GM12878 (cell line): Measurements from ENCODE around the gene PAIP1. TPM values are rescaled to one million over a fixed set of nuclear protein-coding genes. Genes with fewer than 3 reads are reported as not detected.

Experiments used
- ATAC-seq: fragments of 200-7000 bp; cut with Tn5 transposase; 3 replicates; pipeline ENCODE4 v1.9.1; 2020; ENCODE audit warnings: mild to moderate bottlenecking, moderate library complexity
- BruUV-seq: library from RNA; stranded (reverse); fragments of 400-500 nt; replicated peaks from 2 replicates; lab custom pipeline; 2021; lab: Mats Ljungman, UMichigan
- CTCF ChIA-PET: fragments of 300-600 bp; sonication (Branson Sonifier 250); formaldehyde crosslinking; extraction: SDS; loops from one replicate; lab custom pipeline; 2021; ENCODE audit warnings: inconsistent platforms; lab: Yijun Ruan, JAX
- POLR2A ChIA-PET: fragments of 350-600 bp; formaldehyde crosslinking; extraction: SDS; loops from one replicate; lab custom pipeline; 2021; ENCODE audit warnings: inconsistent platforms; lab: Charles Lee
- RAD21 ChIA-PET: fragments of 300-600 bp; sonication (Branson Sonifier 250); formaldehyde crosslinking; loops from one replicate; lab custom pipeline; 2023; ENCODE audit warnings: antibody characterized with exemption; ENCODE audit not compliant: unreplicated experiment; lab: Charles Lee
- SMC1A ChIA-PET: fragments of 300-600 bp; sonication (Branson Sonifier 250); formaldehyde crosslinking; loops from one replicate; lab custom pipeline; 2023; ENCODE audit not compliant: unreplicated experiment, uncharacterized antibody; lab: Charles Lee
- DNase-seq: peaks from one replicate; pipeline ENCODE4 v3.0.0-alpha.2; 2011; ENCODE audit warnings: low read depth, low spot score
- FAIRE-seq: peaks from 3 replicates; lab custom pipeline; 2011; peaks lifted over from hg19 to GRCh38; lab: Jason Lieb, UNC
- H2AFZ ChIP-seq: 2 replicates; pipeline ENCODE4 v1.6.0; 2011; ENCODE audit warnings: low read depth, low read length, control low read depth; ENCODE audit not compliant: control insufficient read depth
- H3K27ac ChIP-seq: 2 replicates; pipeline ENCODE4 v1.5.1; 2011; ENCODE audit warnings: control low read depth; ENCODE audit not compliant: control insufficient read depth, insufficient read depth
- H3K27me3 ChIP-seq, 2 experiments: replicated peaks in 1 of 2; 2 replicates each; pipeline versions ENCODE4 v1.6.0 to v1.6.1; 2011; ENCODE audit warnings: low read length in 1 of 2; ENCODE audit not compliant: control insufficient read depth in 2 of 2, insufficient read depth in 2 of 2
- H3K36me3 ChIP-seq, 2 experiments: 2 replicates each; pipeline ENCODE4 v1.5.1; 2011; ENCODE audit warnings: low read length in 1 of 2; ENCODE audit not compliant: control insufficient read depth in 2 of 2, insufficient read depth in 2 of 2
- H3K4me1 ChIP-seq: 2 replicates; pipeline ENCODE4 v1.6.1; 2011; ENCODE audit warnings: mild to moderate bottlenecking, low read length, moderate library complexity, mixed read lengths; ENCODE audit not compliant: control insufficient read depth, insufficient read depth
- H3K4me2 ChIP-seq: 2 replicates; pipeline ENCODE4 v1.6.0; 2011; ENCODE audit warnings: control low read depth; ENCODE audit not compliant: control insufficient read depth, insufficient read depth
- H3K4me3 ChIP-seq: fragments of 200-600 bp; sonication (generic); 2 replicates; pipeline ENCODE4 v1.5.1; 2016
- H3K79me2 ChIP-seq: 2 replicates; pipeline ENCODE4 v1.6.0; 2011; ENCODE audit warnings: low read length; ENCODE audit not compliant: control insufficient read depth, insufficient read depth
- H3K9ac ChIP-seq: 2 replicates; pipeline ENCODE4 v1.8.0; 2011; ENCODE audit warnings: low read length, control low read depth, mixed read lengths; ENCODE audit not compliant: control insufficient read depth, insufficient read depth
- H3K9me3 ChIP-seq: replicated peaks from 3 replicates; pipeline ENCODE4 v1.5.1; 2011; ENCODE audit warnings: mild to moderate bottlenecking, low read length; ENCODE audit not compliant: control insufficient read depth, insufficient read depth
- H4K20me1 ChIP-seq: 2 replicates; pipeline ENCODE4 v1.6.0; 2011; ENCODE audit not compliant: control insufficient read depth, insufficient read depth
- BCL11A ChIP-seq: IDR thresholded peaks from 2 replicates; pipeline ENCODE4 v1.6.1; 2011; ENCODE audit warnings: low read depth, low read length
- EED ChIP-seq: sonication (generic); IDR thresholded peaks from 2 replicates; pipeline ENCODE4 v1.6.1; 2016; ENCODE audit warnings: antibody characterized with exemption, low read depth
- EGR1 ChIP-seq, 2 experiments: IDR thresholded peaks; 1 replicate in 1 of 2; 2 replicates in 1 of 2; pipeline ENCODE4 v1.6.1; 2011 to 2012; ENCODE audit warnings: low read depth in 2 of 2, low read length in 2 of 2, borderline replicate concordance in 1 of 2, mild to moderate bottlenecking in 1 of 2, moderate library complexity in 1 of 2
- FOXK2 ChIP-seq: fragments of 450-650 bp; IDR thresholded peaks from 2 replicates; pipeline ENCODE4 v1.6.1; 2017; ENCODE audit warnings: mild to moderate bottlenecking, moderate library complexity
- KAT2A ChIP-seq: conservative IDR thresholded peaks from 2 replicates; pipeline ENCODE4 v1.6.1; 2011; ENCODE audit warnings: low read depth, low read length; ENCODE audit not compliant: control insufficient read depth
- NBN ChIP-seq: fragments of 450-650 bp; IDR thresholded peaks from 2 replicates; pipeline ENCODE4 v1.6.1; 2016
- NR2F1 ChIP-seq: fragments of 450-650 bp; conservative IDR thresholded peaks from 2 replicates; pipeline ENCODE4 v1.6.1; 2017; ENCODE audit warnings: mild to moderate bottlenecking
- RB1 ChIP-seq: fragments of 450-650 bp; formaldehyde crosslinking; IDR thresholded peaks from 2 replicates; pipeline ENCODE4 v1.6.1; 2017; ENCODE audit warnings: mild to moderate bottlenecking, borderline replicate concordance
- RBBP5 ChIP-seq: fragments of 200-600 bp; sonication (generic); conservative IDR thresholded peaks from 2 replicates; pipeline ENCODE4 v1.6.1; 2016
- RFX5 ChIP-seq: IDR thresholded peaks from 2 replicates; pipeline ENCODE4 v1.6.1; 2011; ENCODE audit warnings: low read depth, low read length, improper control_type of control experiment
- SMARCA5 ChIP-seq: fragments of 450-650 bp; IDR thresholded peaks from 2 replicates; pipeline ENCODE4 v1.6.1; 2017; ENCODE audit warnings: mild to moderate bottlenecking
- ZNF207 ChIP-seq: fragments of 450-650 bp; IDR thresholded peaks from 2 replicates; pipeline ENCODE4 v1.6.1; 2014; ENCODE audit warnings: antibody characterized with exemption, mild to moderate bottlenecking, borderline replicate concordance
- WGBS: methylation state at CpG from one replicate; pipeline ENCODE4 v1.1.6; 2016; ENCODE audit warnings: low lambda C conversion rate; ENCODE audit not compliant: insufficient replicate concordance, insufficient coverage; ENCODE audit errors: missing lambda C conversion rate; 5-methylcytosine and 5-hydroxymethylcytosine counted together
- in situ Hi-C: fragments of 300-500 bp; cut with MboI; formaldehyde crosslinking; loops from 9 replicates; pipeline ENCODE4 v1.14.3; 2018; ENCODE audit warnings: mixed read lengths
- intact Hi-C: fragments of 100-400 bp; cut with micrococcal nuclease; formaldehyde crosslinking; loops from one replicate; pipeline ENCODE4 v1.14.2; 2022; ENCODE audit not compliant: unreplicated experiment
- polyA plus RNA-seq, 11 experiments: library from polyadenylated mRNA; depleted of rRNA in 4 of 11; unstranded in 6 of 11; stranded (reverse) in 5 of 11; fragments of >200 nt; fragmentation: Nextera tagmentation in 4 of 11; fragmentation: Illumina TruSeq in 1 of 11; extraction: Ambion mirVana in 4 of 11; extraction: Trizol in 1 of 11; gene quantifications; 1 replicate in 1 of 11; 2 replicates in 10 of 11; pipeline versions ENCODE4 v1.2.1 to v1.2.3, GENCODE V29; 2011 to 2016; ENCODE audit warnings: inconsistent platforms in 2 of 11, missing spikeins in 2 of 11, low read depth in 1 of 11
- total RNA-seq, 4 experiments: library from RNA; depleted of rRNA in 3 of 4; stranded (reverse); fragments of >200 nt in 3 of 4; fragmentation: Illumina TruSeq in 1 of 4; extraction: Trizol in 1 of 4; gene quantifications; 2 replicates each; pipeline versions ENCODE4 v1.2.1 to v1.2.3, GENCODE V29; 2013 to 2021
- TF ChIP-seq, protein P1 (sequence below): fragments of 450-650 bp; IDR thresholded peaks from 2 replicates; pipeline ENCODE4 v1.6.1; 2017; ENCODE audit warnings: borderline replicate concordance
- TF ChIP-seq, protein P2 (sequence below): fragments of 450-650 bp; IDR thresholded peaks from 2 replicates; pipeline ENCODE4 v1.6.1; 2014; ENCODE audit warnings: mild to moderate bottlenecking

PAIP1 gene
- total and polyA plus RNA-seq, 10 of the 15 experiments (the other 5 are each of a cell fraction or from before 2014, with no cell fraction given): 37.4 to 90.9 (median 57.0) TPM

DNA sequence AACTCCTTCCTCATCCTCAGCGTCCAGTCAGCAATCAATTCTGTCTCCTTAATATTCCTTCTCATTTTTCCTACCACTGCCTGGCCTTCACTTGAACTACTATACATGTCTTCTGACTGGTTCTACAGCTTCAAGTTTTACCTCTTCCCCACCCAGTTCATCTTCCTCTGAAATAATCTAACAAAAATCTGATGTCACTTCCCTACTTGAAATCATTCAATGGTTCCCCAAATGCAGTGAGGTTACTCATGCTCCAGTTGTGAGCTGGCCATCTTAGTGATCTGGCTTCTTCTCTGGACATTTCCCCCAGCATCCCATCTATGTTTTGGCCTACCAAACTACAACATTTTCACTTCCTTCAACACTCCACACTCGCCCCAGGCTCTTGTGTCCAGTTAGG lies 58.3 kb downstream of the PAIP1 start:
- SMC1A ChIA-PET: interaction anchor here (0.9 to 3.4 kb wide), 5 partner anchors 8 to 524 kb away, joined by 3 to 20 read pairs (median 3); partner anchors contain the start of gene TMEM267
- CTCF ChIA-PET: interaction anchor here (1.3 to 2.2 kb wide), 6 partner anchors 9 to 111 kb away, joined by 4 to 7 read pairs (median 6); partner anchors contain the start of gene TMEM267
- POLR2A ChIA-PET: interaction anchor here (3.5 kb wide), 1 partner anchor 14 kb away, joined by 16 read pairs; the partner anchor contains the start of gene TMEM267
- FAIRE-seq (no peak), DNase-seq (no peak), ATAC-seq (no peak; the same call in 2 of the 3 replicates)
- intact Hi-C loops: no loop called here
- no peaks in the 10 kb centered on the region for H4K20me1 ChIP-seq
- no peak overlapping the region for H2AFZ ChIP-seq
- H3K9ac ChIP-seq: no peak overlapping the region
- no peaks in the 10 kb centered on the region for H3K27me3 ChIP-seq
- RAD21 ChIA-PET: interaction anchor here (1.2 to 2.2 kb wide), 2 partner anchors 14 kb away, joined by 4 to 16 read pairs; partner anchors contain the start of gene TMEM267
- no TSS peak for BruUV-seq
- TF ChIP-seq RBBP5 (no peak), KAT2A (no peak), RB1 (no peak), EED (no peak), NR2F1 (no peak), ZNF207 (no peak), BCL11A (no peak), NBN (no peak), RFX5 (no peak), FOXK2 (no peak), SMARCA5 (no peak), EGR1 (IDR thresholded peaks at IDR 0.05; ENCODE audit: borderline replicate concordance in 1 of 2, low read depth in 2 of 2, low read length in 2 of 2) (no peak)
- TF ChIP-seq, protein P1, sequence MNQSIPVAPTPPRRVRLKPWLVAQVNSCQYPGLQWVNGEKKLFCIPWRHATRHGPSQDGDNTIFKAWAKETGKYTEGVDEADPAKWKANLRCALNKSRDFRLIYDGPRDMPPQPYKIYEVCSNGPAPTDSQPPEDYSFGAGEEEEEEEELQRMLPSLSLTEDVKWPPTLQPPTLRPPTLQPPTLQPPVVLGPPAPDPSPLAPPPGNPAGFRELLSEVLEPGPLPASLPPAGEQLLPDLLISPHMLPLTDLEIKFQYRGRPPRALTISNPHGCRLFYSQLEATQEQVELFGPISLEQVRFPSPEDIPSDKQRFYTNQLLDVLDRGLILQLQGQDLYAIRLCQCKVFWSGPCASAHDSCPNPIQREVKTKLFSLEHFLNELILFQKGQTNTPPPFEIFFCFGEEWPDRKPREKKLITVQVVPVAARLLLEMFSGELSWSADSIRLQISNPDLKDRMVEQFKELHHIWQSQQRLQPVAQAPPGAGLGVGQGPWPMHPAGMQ: no peak
- TF ChIP-seq, protein P2, sequence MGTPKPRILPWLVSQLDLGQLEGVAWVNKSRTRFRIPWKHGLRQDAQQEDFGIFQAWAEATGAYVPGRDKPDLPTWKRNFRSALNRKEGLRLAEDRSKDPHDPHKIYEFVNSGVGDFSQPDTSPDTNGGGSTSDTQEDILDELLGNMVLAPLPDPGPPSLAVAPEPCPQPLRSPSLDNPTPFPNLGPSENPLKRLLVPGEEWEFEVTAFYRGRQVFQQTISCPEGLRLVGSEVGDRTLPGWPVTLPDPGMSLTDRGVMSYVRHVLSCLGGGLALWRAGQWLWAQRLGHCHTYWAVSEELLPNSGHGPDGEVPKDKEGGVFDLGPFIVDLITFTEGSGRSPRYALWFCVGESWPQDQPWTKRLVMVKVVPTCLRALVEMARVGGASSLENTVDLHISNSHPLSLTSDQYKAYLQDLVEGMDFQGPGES: no peak
- no peaks in the 10 kb centered on the region for H3K36me3 ChIP-seq
- H3K4me3 ChIP-seq: no peak overlapping the region
- no peaks in the 10 kb centered on the region for H3K9me3 ChIP-seq
- H3K27ac ChIP-seq: no peak overlapping the region
- 76% methylated on average over 2 of the region's 2 CpGs for WGBS
- in situ Hi-C loops: no loop called here
- no peaks in the 10 kb centered on the region for H3K4me1 ChIP-seq
- no peak overlapping the region for H3K4me2 ChIP-seq
- no peaks in the 10 kb centered on the region for H3K79me2 ChIP-seq
